HCT116 (cell line): ENCODE data around the gene PDE4D. TPM values are rescaled to one million over a fixed set of nuclear protein-coding genes. Genes with fewer than 3 reads are reported as not detected.

Experiments used
- CEBPB ChIP-seq: IDR thresholded peaks from 2 replicates; pipeline ENCODE4 v1.6.1; 2012; ENCODE audit warnings: low read depth
- EGR1 ChIP-seq: IDR thresholded peaks from 2 replicates; pipeline ENCODE4 v1.6.1; 2012; ENCODE audit warnings: low read depth
- EZH2 ChIP-seq: fragments of 200-600 bp; sonication (generic); IDR thresholded peaks from 2 replicates; pipeline ENCODE4 v1.6.1; 2017; ENCODE audit warnings: antibody characterized with exemption, mixed run types
- EZH2phosphoT487 ChIP-seq: fragments of 200-600 bp; IDR thresholded peaks from 2 replicates; pipeline ENCODE4 v1.6.1; 2018; ENCODE audit warnings: antibody characterized with exemption, borderline replicate concordance
- POLR2A ChIP-seq: IDR thresholded peaks from 2 replicates; pipeline ENCODE4 v1.7.0; 2011; ENCODE audit warnings: borderline replicate concordance; ENCODE audit not compliant: insufficient read depth, insufficient read length; ENCODE audit errors: extremely low read depth
- POLR2AphosphoS5 ChIP-seq: IDR thresholded peaks from 2 replicates; pipeline ENCODE4 v1.6.1; 2011; ENCODE audit warnings: mild to moderate bottlenecking, low read depth, low read length, moderate library complexity
- SIN3A ChIP-seq: IDR thresholded peaks from 2 replicates; pipeline ENCODE4 v1.6.1; 2012; ENCODE audit warnings: low read depth
- SP1 ChIP-seq: IDR thresholded peaks from 2 replicates; pipeline ENCODE4 v1.6.1; 2012; ENCODE audit warnings: low read depth
- SRF ChIP-seq: IDR thresholded peaks from 2 replicates; pipeline ENCODE4 v1.6.1; 2012; ENCODE audit warnings: low read depth
- TCF7L2 ChIP-seq: IDR thresholded peaks from 2 replicates; pipeline ENCODE4 v1.7.0; 2011; ENCODE audit warnings: borderline replicate concordance, inconsistent platforms; ENCODE audit not compliant: insufficient read depth, insufficient read length; ENCODE audit errors: extremely low read depth
- YY1 ChIP-seq: IDR thresholded peaks from 2 replicates; pipeline ENCODE4 v1.6.1; 2011; ENCODE audit warnings: low read length, low read depth, moderate library complexity, mild to moderate bottlenecking; ENCODE audit not compliant: insufficient replicate concordance; ENCODE audit errors: extremely low read depth
- ZBTB33 ChIP-seq: IDR thresholded peaks from 2 replicates; pipeline ENCODE4 v1.6.1; 2011; ENCODE audit warnings: mild to moderate bottlenecking, low read length, moderate library complexity; ENCODE audit not compliant: insufficient replicate concordance; ENCODE audit errors: extremely low read depth
- ZFX ChIP-seq: fragments of 450-650 bp; IDR thresholded peaks from 2 replicates; pipeline ENCODE4 v1.6.1; 2017
- total RNA-seq: library from RNA; stranded (reverse); gene quantifications from one replicate; pipeline ENCODE4 v1.2.1, GENCODE V29; 2021; ENCODE audit not compliant: unreplicated experiment
- TF ChIP-seq, protein P1 (sequence below), 3 experiments: fragments of 200-600 bp in 1 of 3; sonication (generic) in 1 of 3; IDR thresholded peaks in 2 of 3; conservative IDR thresholded peaks in 1 of 3; 2 replicates each; pipeline ENCODE4 v1.5.1; 2012 to 2017; ENCODE audit warnings: low read depth in 2 of 3, low read length in 2 of 3, antibody characterized with exemption in 1 of 3, borderline replicate concordance in 1 of 3, control low read depth in 1 of 3, mild to moderate bottlenecking in 1 of 3, mixed read lengths in 1 of 3, mixed run types in 1 of 3, moderate library complexity in 1 of 3; ENCODE audit not compliant: insufficient read depth in 1 of 3

Gene PDE4D
- total RNA-seq, 1 experiment from 2014 or later: 1.1 TPM

DNA sequence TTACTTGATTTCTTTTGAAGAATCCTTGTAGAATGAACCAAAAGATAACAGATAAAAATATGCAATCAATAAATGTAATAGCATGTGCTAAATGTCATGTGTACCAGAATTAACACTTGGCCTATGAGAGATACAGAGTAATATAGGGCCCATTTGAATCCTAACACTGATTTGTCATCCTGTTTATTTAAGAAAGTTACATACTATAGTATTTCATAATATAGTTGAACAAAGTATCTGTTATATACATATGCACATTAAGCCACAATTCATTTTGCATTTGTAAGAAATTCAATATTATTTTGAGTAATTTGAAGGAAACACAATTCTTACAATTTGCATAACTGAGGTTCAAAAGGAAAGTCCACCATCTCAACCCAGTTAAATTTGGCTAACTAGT is 389.5 kb downstream of the PDE4D start (continued):
- TF ChIP-seq ZBTB33 (no peak), POLR2A (no peak), CEBPB (no peak), POLR2AphosphoS5 (no peak), SIN3A (no peak), YY1 (no peak), EZH2 (no peak), EZH2phosphoT487 (no peak), SRF (no peak), SP1 (no peak), TCF7L2 (no peak), EGR1 (no peak), ZFX (no peak)
- TF ChIP-seq, protein P1, sequence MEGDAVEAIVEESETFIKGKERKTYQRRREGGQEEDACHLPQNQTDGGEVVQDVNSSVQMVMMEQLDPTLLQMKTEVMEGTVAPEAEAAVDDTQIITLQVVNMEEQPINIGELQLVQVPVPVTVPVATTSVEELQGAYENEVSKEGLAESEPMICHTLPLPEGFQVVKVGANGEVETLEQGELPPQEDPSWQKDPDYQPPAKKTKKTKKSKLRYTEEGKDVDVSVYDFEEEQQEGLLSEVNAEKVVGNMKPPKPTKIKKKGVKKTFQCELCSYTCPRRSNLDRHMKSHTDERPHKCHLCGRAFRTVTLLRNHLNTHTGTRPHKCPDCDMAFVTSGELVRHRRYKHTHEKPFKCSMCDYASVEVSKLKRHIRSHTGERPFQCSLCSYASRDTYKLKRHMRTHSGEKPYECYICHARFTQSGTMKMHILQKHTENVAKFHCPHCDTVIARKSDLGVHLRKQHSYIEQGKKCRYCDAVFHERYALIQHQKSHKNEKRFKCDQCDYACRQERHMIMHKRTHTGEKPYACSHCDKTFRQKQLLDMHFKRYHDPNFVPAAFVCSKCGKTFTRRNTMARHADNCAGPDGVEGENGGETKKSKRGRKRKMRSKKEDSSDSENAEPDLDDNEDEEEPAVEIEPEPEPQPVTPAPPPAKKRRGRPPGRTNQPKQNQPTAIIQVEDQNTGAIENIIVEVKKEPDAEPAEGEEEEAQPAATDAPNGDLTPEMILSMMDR (IDR thresholded peaks at IDR 0.05 in 2 of 3, conservative IDR thresholded peaks at IDR 0.05 in 1 of 3; ENCODE audit: borderline replicate concordance in 1 of 3, insufficient read depth in 1 of 3, low read depth in 2 of 3, low read length in 2 of 3): no peak
